GM12873 (cell line): Measurements from ENCODE around the gene CD48.

ENCODE experiments used
- TF ChIP-seq, protein P1 (sequence below): IDR thresholded peaks from 2 replicates; pipeline ENCODE4 v1.5.1; 2012; ENCODE audit warnings: low read depth, mild to moderate bottlenecking, moderate library complexity, low read length, control low read depth; ENCODE audit not compliant: insufficient read depth; ENCODE audit errors: missing control alignments

Gene CD48

DNA sequence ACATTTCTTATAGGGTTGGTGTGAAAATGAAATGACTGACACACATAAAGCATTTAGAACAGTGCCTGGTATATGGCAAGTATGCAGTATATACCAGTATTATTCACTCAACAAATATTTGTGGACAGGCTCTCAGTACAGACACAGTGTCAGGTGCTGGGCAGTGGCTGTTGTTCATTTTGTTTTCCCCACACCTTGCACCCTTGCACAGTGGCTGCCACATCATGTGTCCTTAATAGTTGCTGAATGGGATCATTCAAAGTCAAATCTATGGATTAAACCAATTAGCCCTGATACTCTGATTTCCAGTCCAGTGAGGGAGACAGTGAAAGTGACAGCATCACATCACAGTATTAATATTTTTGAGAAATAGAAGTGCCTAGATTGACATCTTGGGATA is 67.2 kb downstream of the CD48 start:
- TF ChIP-seq, protein P1, sequence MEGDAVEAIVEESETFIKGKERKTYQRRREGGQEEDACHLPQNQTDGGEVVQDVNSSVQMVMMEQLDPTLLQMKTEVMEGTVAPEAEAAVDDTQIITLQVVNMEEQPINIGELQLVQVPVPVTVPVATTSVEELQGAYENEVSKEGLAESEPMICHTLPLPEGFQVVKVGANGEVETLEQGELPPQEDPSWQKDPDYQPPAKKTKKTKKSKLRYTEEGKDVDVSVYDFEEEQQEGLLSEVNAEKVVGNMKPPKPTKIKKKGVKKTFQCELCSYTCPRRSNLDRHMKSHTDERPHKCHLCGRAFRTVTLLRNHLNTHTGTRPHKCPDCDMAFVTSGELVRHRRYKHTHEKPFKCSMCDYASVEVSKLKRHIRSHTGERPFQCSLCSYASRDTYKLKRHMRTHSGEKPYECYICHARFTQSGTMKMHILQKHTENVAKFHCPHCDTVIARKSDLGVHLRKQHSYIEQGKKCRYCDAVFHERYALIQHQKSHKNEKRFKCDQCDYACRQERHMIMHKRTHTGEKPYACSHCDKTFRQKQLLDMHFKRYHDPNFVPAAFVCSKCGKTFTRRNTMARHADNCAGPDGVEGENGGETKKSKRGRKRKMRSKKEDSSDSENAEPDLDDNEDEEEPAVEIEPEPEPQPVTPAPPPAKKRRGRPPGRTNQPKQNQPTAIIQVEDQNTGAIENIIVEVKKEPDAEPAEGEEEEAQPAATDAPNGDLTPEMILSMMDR, result no peak

DNA sequence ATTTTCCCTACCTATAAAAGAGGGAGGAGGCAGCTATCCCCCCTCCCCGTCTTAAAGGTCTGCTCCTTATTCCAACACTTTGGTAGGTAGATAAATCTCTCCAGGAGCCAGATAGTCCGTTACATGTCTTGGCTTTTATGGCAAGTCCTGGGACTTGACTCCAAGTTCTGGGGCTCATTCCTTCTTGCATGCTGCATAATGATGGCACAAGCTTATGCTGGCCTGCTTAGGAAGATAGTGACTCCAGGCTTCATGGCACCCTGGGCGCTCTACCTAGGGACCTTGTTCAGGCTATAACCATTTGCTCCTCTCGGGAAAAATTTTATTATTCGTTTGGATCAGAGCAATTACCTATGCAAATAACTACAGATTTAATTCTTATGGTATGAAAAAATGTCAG is 68.5 kb downstream of the CD48 start:
- TF ChIP-seq, protein P1, result no peak

DNA sequence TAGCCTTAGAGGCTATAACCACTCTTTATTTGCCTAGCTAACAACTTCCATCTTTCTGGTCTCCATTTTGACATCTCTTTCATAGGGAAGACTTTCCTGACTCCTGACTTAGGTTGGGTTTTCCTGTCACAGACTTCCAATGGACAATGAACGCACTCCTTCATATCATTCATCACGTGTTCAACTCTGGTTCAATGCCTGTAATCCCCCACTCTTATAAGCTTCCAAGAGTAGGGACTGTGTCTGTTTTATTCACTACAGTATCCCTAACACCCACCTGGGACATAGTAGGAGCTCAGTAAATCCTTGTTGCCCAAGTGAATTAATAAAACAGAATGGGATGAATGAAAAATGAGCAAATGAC is 69.4 kb downstream of the CD48 start:
- TF ChIP-seq, protein P1, result no peak

DNA sequence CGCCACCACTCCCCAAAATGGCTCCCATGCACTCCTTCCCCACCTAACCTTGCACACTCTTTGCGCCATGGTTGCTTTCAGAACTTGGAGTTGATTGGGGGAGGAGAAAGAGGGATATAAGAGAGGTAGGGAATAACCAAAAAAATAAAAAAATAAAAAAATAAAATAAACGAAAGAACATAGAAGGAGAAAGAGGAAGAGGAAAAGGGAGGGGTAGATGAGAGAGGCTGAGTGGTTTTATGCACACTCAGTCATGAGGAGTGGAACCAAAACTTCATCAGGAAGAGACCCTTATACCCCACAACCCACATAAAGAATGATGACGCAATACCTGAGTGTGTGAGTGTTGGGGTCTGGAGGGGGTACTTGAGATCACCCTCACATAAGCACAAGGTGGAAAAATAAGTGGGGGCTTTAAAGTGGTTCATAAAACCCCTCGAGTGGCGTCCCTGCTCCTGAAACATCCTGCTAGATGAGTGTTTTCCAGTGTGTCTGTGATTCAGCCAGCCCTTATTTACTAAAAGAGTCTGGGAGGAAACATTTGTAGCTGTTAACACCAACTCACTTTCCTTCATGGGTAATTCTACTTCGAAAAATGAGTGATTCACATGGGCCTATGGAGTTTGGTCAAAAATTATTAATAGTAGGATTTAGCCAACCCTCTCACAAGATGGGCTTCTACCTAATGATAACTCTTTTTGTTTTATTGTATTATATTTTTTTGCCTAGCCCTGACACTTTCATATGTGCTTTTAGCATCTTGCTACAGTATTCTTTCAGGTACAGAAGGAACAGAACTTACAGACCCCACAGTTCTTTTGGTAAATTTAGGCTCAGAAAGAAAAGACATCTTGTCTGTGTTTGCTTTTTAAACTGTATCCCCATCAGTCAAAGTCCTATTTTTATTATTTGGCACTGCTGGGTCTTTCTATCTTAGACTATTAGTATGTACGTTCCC is 70.0 kb downstream of the CD48 start:
- TF ChIP-seq, protein P1, result no peak

DNA sequence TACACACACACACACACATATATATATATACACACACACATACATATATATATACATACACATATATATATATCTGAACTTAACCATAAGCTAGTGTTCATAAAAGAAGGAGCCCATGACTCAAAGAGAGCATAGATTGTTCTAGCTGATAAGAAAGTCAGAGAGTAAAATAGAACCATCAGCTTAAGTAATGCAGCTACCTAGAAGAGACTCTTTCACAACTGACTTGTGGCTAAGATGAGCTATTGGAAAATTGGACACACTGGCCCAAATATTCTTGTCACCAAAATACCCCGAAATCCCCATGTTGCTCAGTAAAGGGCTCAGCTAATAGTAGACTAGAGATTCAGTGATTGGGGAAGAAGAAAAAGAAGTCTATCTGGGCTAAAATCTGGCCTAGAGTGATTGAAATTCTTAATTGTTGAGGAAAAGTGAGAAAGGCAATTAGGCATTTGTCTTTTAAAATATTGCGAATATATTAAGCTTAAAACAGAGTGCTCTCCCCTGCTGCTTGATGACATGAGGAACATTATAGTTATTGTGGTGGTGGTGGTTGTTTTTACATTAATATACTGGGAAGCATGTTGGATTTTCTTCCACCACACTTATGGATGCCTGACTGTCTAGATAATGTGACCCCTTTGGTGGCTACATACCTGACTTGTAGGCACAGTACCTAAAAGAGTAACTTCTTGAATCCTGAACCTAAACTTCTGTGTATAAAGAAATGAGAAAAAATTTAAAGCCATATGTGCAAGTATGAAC is 71.1 kb downstream of the CD48 start:
- TF ChIP-seq, protein P1, result no peak

DNA sequence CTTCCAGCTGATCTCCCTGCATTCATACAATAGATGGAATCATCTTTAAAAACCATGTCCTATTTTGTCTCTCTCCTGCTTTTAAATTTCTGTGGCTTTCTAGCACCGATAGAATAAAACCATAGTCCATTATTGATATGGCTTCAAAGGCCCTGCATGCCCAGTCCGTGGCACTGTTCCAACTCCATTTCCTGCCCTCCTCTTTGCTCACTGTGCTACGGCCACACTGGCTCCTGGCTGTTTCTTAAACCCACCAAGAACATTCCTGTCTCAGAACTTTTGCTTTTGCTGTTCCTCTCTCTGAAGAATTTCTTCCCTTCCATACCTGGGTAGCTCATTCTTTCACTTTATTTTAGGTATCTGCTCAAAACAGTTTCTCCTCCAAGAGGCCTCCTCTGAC is 72.0 kb downstream of the CD48 start:
- TF ChIP-seq, protein P1, result no peak

DNA sequence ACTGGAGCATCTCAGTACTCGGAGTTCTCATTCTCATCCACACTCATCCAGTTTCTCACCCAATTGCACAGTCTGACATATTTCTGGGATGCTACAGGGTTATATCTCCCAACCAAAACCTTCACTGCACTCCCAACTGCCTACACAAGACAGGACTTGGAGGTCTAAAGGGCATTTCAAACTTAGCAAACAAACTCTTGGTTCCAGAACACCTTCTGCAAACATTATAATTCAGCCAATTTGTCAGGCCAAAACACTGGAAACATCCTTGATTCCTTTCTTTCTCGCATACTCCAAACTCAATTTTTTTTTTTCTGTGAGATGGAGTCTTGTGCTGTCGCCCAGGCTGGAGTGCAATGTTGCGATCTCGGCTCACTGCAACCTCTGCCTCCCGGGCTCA is 72.7 kb downstream of the CD48 start:
- TF ChIP-seq, protein P1, result no peak
